Measurements from ENCODE around the gene DVL2. TPM values are rescaled to one million over a fixed set of nuclear protein-coding genes. Genes with fewer than 3 reads are reported as not detected.

DVL2 gene
- total RNA-seq, 1 experiment from 2014 or later = 133 TPM

DNA sequence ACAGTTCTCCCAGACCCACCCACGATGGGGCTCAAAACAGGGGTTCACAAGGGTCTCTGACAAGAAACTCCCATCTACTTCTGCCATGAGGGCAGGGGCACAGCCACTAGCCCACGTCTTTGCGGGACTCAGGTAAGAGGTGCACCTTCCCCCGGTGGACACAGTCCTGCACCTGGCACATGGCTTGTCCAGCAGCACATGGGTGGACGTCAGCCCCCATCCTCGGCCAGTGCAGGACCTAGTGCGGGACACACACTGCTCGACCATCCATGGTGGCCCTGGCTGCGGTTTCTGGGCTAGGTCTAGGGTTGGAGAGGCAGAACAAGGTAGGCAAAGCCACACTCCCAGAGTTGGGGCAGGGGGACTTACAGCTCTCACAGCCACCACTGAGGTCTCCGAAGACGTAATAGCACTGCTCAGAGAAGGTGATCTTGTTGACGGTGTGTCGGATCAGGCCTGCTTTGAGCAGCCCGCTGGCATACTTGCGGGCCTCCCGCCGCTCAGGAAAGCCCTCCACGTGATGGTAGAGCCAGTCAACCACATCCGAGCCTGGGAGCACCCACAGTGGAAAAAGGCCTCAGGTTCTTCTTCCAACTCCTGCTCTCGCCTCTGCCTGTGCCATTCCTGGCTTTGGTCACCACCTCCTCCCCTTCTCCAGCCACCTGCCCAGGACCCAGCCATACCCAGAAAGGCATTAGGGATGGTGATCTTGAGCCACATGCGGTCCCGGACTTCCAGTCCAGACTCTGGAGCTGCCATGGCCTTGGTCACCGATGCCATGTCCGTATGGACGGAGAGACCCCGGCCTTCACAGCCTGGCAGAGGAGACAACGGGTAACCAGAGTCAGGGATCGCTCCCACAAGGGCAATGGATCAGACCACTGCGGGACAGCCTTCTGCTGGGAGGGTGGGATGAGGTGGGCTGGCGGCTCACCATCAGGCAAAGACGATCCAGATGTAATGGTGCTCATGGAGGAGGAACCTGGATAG, 7.3 kb downstream of the DVL2 start:
- DNase-seq (ENCODE audit: low spot score) = no peak
- H3K27me3 ChIP-seq (replicated peaks; ENCODE audit: insufficient read depth, low read depth, low read length, poor library complexity) = no peaks in the 10 kb centered on the region
- H3K9me3 ChIP-seq (ENCODE audit: low read depth, low read length, poor library complexity, severe bottlenecking) = no peaks in the 10 kb centered on the region
- no peak overlapping the region for H3K27ac ChIP-seq (ENCODE audit: low read depth, low read length, poor library complexity, severe bottlenecking)
- intact Hi-C loops (cut with micrococcal nuclease; ENCODE audit: unreplicated experiment) = no loop called here
- CTCF ChIA-PET = no interaction called here
- H3K4me1 ChIP-seq (ENCODE audit: insufficient read depth, low read length, poor library complexity, severe bottlenecking) = peaks cover 3% of the 10 kb centered on the region
- no peak for TF ChIP-seq EZH2 (IDR thresholded peaks at IDR 0.05; ENCODE audit: borderline replicate concordance, low read depth, low read length, poor library complexity, severe bottlenecking)
- TF ChIP-seq, protein P1, sequence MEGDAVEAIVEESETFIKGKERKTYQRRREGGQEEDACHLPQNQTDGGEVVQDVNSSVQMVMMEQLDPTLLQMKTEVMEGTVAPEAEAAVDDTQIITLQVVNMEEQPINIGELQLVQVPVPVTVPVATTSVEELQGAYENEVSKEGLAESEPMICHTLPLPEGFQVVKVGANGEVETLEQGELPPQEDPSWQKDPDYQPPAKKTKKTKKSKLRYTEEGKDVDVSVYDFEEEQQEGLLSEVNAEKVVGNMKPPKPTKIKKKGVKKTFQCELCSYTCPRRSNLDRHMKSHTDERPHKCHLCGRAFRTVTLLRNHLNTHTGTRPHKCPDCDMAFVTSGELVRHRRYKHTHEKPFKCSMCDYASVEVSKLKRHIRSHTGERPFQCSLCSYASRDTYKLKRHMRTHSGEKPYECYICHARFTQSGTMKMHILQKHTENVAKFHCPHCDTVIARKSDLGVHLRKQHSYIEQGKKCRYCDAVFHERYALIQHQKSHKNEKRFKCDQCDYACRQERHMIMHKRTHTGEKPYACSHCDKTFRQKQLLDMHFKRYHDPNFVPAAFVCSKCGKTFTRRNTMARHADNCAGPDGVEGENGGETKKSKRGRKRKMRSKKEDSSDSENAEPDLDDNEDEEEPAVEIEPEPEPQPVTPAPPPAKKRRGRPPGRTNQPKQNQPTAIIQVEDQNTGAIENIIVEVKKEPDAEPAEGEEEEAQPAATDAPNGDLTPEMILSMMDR (conservative IDR thresholded peaks at IDR 0.05; ENCODE audit: low read depth, low read length) = no peak
- POLR2A ChIA-PET (ENCODE audit: low non-redundant PET) = no interaction called here
- no peak overlapping the region for H3K4me3 ChIP-seq (ENCODE audit: low read depth, low read length, poor library complexity, severe bottlenecking)
- peaks cover 89% of the 10 kb centered on the region for H3K36me3 ChIP-seq (ENCODE audit: insufficient read depth, low read length, poor library complexity, severe bottlenecking)
- BruUV-seq (replicated peaks) = no TSS peak

DNA sequence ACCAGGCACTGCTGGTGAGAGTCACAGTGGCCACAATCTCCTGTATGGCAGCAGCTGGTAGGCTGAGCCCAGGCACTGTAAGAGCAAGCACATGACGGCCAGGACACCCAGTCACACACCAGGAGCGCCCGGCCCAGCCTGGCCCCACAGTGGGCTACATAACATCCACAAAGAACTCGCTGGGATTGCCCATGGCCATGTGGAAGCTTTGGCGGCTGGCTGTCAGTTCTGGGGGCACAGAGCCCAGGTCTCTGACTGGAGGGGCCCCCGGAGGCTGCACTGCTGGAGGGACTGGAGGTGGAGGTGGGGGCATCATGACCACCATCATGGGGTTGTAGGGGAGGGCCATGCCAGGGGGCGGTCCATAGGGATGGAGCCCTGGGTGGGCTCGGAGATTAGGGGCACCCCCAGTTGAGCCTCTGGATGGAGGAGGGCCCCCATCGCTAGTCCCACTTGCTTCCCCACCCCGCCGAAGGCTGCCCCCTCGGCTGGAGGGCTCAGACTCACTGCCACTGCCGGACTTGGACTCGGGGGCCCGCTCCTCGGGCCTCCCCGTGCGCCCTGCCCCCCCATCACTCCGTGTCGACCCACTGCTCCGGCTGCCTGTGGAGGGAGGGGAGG, 8.5 kb downstream of the DVL2 start:
- ChIA-PET CTCF (no interaction called here), POLR2A (ENCODE audit: low non-redundant PET) (no interaction called here)
- Histone ChIP-seq H3K36me3 (ENCODE audit: insufficient read depth, low read length, poor library complexity, severe bottlenecking) (peaks cover 98% of the 10 kb centered on the region), H3K9me3 (ENCODE audit: low read depth, low read length, poor library complexity, severe bottlenecking) (no peaks in the 10 kb centered on the region), H3K27ac (ENCODE audit: low read depth, low read length, poor library complexity, severe bottlenecking) (no peak overlapping the region), H3K4me3 (ENCODE audit: low read depth, low read length, poor library complexity, severe bottlenecking) (no peak overlapping the region), H3K27me3 (replicated peaks; ENCODE audit: insufficient read depth, low read depth, low read length, poor library complexity) (no peaks in the 10 kb centered on the region), H3K4me1 (ENCODE audit: insufficient read depth, low read length, poor library complexity, severe bottlenecking) (peaks cover 5% of the 10 kb centered on the region)
- TF ChIP-seq, protein P1 (conservative IDR thresholded peaks at IDR 0.05; ENCODE audit: low read depth, low read length) = no peak
- intact Hi-C loops (cut with micrococcal nuclease; ENCODE audit: unreplicated experiment) = no loop called here
- no peak for DNase-seq (ENCODE audit: low spot score)
- BruUV-seq (replicated peaks) = no TSS peak

DNA sequence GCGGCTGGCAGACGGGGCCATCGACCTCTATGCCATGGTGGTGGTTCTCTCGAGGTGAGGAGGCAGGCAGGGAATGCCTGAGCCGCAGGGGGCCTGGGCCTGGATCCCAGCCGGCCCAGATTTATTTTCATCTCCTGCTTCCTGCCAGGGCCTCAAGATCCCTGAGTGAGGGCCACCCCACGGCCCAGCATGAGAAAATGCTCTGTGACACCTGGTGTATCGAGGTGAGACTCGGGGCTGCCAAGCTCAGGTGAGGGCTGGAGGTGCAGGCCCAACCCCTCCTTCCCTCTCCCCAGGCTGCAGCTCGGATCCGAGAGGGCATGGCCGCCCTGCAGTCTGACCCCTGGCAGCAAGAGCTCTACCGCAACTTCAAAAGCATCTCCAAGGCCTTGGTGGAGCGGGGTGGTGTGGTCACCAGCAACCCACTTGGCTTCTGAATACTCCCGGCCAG, 9.6 kb downstream of the DVL2 start:
- CTCF ChIA-PET = no interaction called here
- peaks cover 87% of the 10 kb centered on the region for H3K36me3 ChIP-seq (ENCODE audit: insufficient read depth, low read length, poor library complexity, severe bottlenecking)
- POLR2A ChIA-PET (ENCODE audit: low non-redundant PET) = interaction anchor here (0.6 kb wide), 1 partner anchor 8 kb away, joined by 3 read pairs; no protein-coding TSS in a partner anchor

More for the DNA sequence above, 9.6 kb downstream of the DVL2 start:
- Histone ChIP-seq H3K4me1 (ENCODE audit: insufficient read depth, low read length, poor library complexity, severe bottlenecking) (peaks cover 5% of the 10 kb centered on the region), H3K27ac (ENCODE audit: low read depth, low read length, poor library complexity, severe bottlenecking) (no peak overlapping the region), H3K9me3 (ENCODE audit: low read depth, low read length, poor library complexity, severe bottlenecking) (no peaks in the 10 kb centered on the region), H3K27me3 (replicated peaks; ENCODE audit: insufficient read depth, low read depth, low read length, poor library complexity) (no peaks in the 10 kb centered on the region), H3K4me3 (ENCODE audit: low read depth, low read length, poor library complexity, severe bottlenecking) (no peak overlapping the region)
- no peak for DNase-seq (ENCODE audit: low spot score)
- TSS peak; percentile 34 for BruUV-seq (replicated peaks)
- intact Hi-C loops (cut with micrococcal nuclease; ENCODE audit: unreplicated experiment) = no loop called here
- no peak for TF ChIP-seq EZH2 (IDR thresholded peaks at IDR 0.05; ENCODE audit: borderline replicate concordance, low read depth, low read length, poor library complexity, severe bottlenecking)
- TF ChIP-seq, protein P1 (conservative IDR thresholded peaks at IDR 0.05; ENCODE audit: low read depth, low read length) = no peak
